Stomach (tissue), 4 donors: ENCODE data around the gene JDP2.

Experiments used
- EP300 ChIP-seq: sonication (generic); formaldehyde crosslinking; IDR thresholded peaks from one replicate; pipeline ENCODE4 v1.6.1; 2017; ENCODE audit warnings: antibody characterized with exemption
- TF ChIP-seq, protein P1 (sequence below), 7 experiments: fragments of 450-650 bp in 4 of 7; fragments of 200-600 bp in 3 of 7; sonication (generic) in 3 of 7; IDR thresholded peaks; one replicate each; pipeline ENCODE4 v1.5.1; 2016 to 2019; ENCODE audit warnings: antibody characterized with exemption in 7 of 7, control low read depth in 2 of 7, mild to moderate bottlenecking in 1 of 7

GRCh38 chr14:75494896-75495295 lies 67.1 kb downstream of the JDP2 start:
- TF ChIP-seq EP300, result no peak
- TF ChIP-seq, protein P1, sequence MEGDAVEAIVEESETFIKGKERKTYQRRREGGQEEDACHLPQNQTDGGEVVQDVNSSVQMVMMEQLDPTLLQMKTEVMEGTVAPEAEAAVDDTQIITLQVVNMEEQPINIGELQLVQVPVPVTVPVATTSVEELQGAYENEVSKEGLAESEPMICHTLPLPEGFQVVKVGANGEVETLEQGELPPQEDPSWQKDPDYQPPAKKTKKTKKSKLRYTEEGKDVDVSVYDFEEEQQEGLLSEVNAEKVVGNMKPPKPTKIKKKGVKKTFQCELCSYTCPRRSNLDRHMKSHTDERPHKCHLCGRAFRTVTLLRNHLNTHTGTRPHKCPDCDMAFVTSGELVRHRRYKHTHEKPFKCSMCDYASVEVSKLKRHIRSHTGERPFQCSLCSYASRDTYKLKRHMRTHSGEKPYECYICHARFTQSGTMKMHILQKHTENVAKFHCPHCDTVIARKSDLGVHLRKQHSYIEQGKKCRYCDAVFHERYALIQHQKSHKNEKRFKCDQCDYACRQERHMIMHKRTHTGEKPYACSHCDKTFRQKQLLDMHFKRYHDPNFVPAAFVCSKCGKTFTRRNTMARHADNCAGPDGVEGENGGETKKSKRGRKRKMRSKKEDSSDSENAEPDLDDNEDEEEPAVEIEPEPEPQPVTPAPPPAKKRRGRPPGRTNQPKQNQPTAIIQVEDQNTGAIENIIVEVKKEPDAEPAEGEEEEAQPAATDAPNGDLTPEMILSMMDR (IDR thresholded peaks at IDR 0.05), result no peak
